Measurements from ENCODE around the gene LIPT1.
"Not testable (repeated sequence)": the region's sequence is repeated elsewhere in the genome, so short reads cannot be mapped to it uniquely, and the experiment has no call there.

LIPT1 gene

GRCh38 chr2:99180755-99181623 is 26.2 kb downstream of the LIPT1 start, which contains the start of the genes MITD1 and MRPL30:
Gene MITD1, minus strand, starts transcription at chr2:99181058. Its CDS starts 77 bp downstream, at chr2:99180981.
Gene MRPL30, plus strand, starts transcription at chr2:99181184. Its CDS starts 5,020 bp downstream, at chr2:99186204.
- FAIRE-seq = no peak

- no peak for FAIRE-seq
Measured at GRCh38 chr2:99181624-99182000, 26.8 kb downstream of the LIPT1 start.

GRCh38 chr2:99183025-99183424 is 28.3 kb downstream of the LIPT1 start:
- no peak for FAIRE-seq

- FAIRE-seq = no peak
Measured at GRCh38 chr2:99184811-99185210, 30.0 kb downstream of the LIPT1 start.

- FAIRE-seq = no peak
Measured at GRCh38 chr2:99187011-99187410, 32.2 kb downstream of the LIPT1 start.

- no peak for FAIRE-seq
Measured at GRCh38 chr2:99188357-99188756, 33.6 kb downstream of the LIPT1 start.

GRCh38 chr2:99190548-99190947 is 35.8 kb downstream of the LIPT1 start:
- no peak for FAIRE-seq

GRCh38 chr2:99192364-99192763 is 37.6 kb downstream of the LIPT1 start:
- not testable (repeated sequence) for FAIRE-seq

- FAIRE-seq = no peak
Measured at GRCh38 chr2:99198103-99198841, 43.5 kb downstream of the LIPT1 start.

- no peak for FAIRE-seq
Measured at GRCh38 chr2:99200076-99200800, 45.5 kb downstream of the LIPT1 start.

- no peak for FAIRE-seq
Measured at GRCh38 chr2:99201959-99202678, 47.4 kb downstream of the LIPT1 start.

GRCh38 chr2:99205491-99205890 is 50.7 kb downstream of the LIPT1 start:
- no peak for FAIRE-seq
